ENCODE results near the gene RNF130.
"Not testable (repeated sequence)": the region's sequence is repeated elsewhere in the genome, so short reads cannot be mapped to it uniquely, and the experiment has no call there.

RNF130 gene

GRCh38 chr5:180021900-180022299 lies 49.7 kb downstream of the RNF130 start:
- no peak for DNase-seq (ENCODE audit: low read depth)
- H3K4me3 ChIP-seq (ENCODE audit: control insufficient read depth, low read depth, low read length): no peak overlapping the region
- TF ChIP-seq CTCF (conservative IDR thresholded peaks at IDR 0.05; ENCODE audit: control insufficient read depth, insufficient read depth, low read depth, low read length): no peak

GRCh38 chr5:180020176-180020575 lies 51.4 kb downstream of the RNF130 start:
- no peak for DNase-seq (ENCODE audit: low read depth)
- H3K4me3 ChIP-seq (ENCODE audit: control insufficient read depth, low read depth, low read length): no peak overlapping the region
- TF ChIP-seq CTCF (conservative IDR thresholded peaks at IDR 0.05; ENCODE audit: control insufficient read depth, insufficient read depth, low read depth, low read length): no peak

- no peak overlapping the region for H3K4me3 ChIP-seq (ENCODE audit: control insufficient read depth, low read depth, low read length)
- no peak for DNase-seq (ENCODE audit: low read depth)
- TF ChIP-seq CTCF (conservative IDR thresholded peaks at IDR 0.05; ENCODE audit: control insufficient read depth, insufficient read depth, low read depth, low read length): no peak
Observed at GRCh38 chr5:180018347-180019060, 53.1 kb downstream of the RNF130 start.

GRCh38 chr5:180015523-180015922 lies 56.0 kb downstream of the RNF130 start:
- not testable (repeated sequence) for DNase-seq (ENCODE audit: low read depth); H3K4me3 ChIP-seq (ENCODE audit: control insufficient read depth, low read depth, low read length)

- TF ChIP-seq CTCF (conservative IDR thresholded peaks at IDR 0.05; ENCODE audit: control insufficient read depth, insufficient read depth, low read depth, low read length): no peak
- no peak for DNase-seq (ENCODE audit: low read depth)
- no peak overlapping the region for H3K4me3 ChIP-seq (ENCODE audit: control insufficient read depth, low read depth, low read length)
Observed at GRCh38 chr5:180013678-180014077, 57.9 kb downstream of the RNF130 start.

- TF ChIP-seq CTCF (conservative IDR thresholded peaks at IDR 0.05; ENCODE audit: control insufficient read depth, insufficient read depth, low read depth, low read length): no peak
- H3K4me3 ChIP-seq (ENCODE audit: control insufficient read depth, low read depth, low read length): no peak overlapping the region
- DNase-seq (ENCODE audit: low read depth): no peak
Observed at GRCh38 chr5:180012316-180012715, 59.2 kb downstream of the RNF130 start.

- H3K4me3 ChIP-seq (ENCODE audit: control insufficient read depth, low read depth, low read length): no peak overlapping the region
- TF ChIP-seq CTCF (conservative IDR thresholded peaks at IDR 0.05; ENCODE audit: control insufficient read depth, insufficient read depth, low read depth, low read length): no peak
- no peak for DNase-seq (ENCODE audit: low read depth)
Observed at GRCh38 chr5:180010636-180011035, 60.9 kb downstream of the RNF130 start.

All from fibroblast of mammary gland (primary cell).